Effector memory CD8-positive, alpha-beta T cell (primary cell): ENCODE data around the gene SCN8A.

Experiments
- ATAC-seq: fragments of 150-1000 bp; cut with Tn5 transposase; replicated peaks from 2 replicates; pipeline ENCODE4 v1.10.0; 2021; ENCODE audit warnings: mild to moderate bottlenecking, moderate library complexity
- DNase-seq, 3 experiments: peaks; one replicate each; pipeline ENCODE4 v3.0.0; 2021
- H3K27ac Mint-ChIP-seq, 2 donors: one replicate each; pipeline ENCODE4 v1.8.0; 2022; ENCODE audit warnings: mild to moderate bottlenecking in 2 of 2, mixed read lengths in 2 of 2, moderate library complexity in 2 of 2
- H3K27me3 Mint-ChIP-seq, 2 donors: one replicate each; pipeline ENCODE4 v1.8.0; 2022; ENCODE audit warnings: mixed read lengths in 2 of 2
- H3K36me3 Mint-ChIP-seq: one replicate; pipeline ENCODE4 v1.8.0; 2022; ENCODE audit warnings: mild to moderate bottlenecking, moderate library complexity, mixed read lengths; ENCODE audit not compliant: insufficient read depth
- H3K4me1 Mint-ChIP-seq, 2 donors: one replicate each; pipeline ENCODE4 v1.8.0; 2022; ENCODE audit warnings: low read depth in 2 of 2, mixed read lengths in 2 of 2
- H3K4me3 Mint-ChIP-seq, 2 donors: one replicate each; pipeline ENCODE4 v1.8.0; 2022; ENCODE audit warnings: mild to moderate bottlenecking in 2 of 2, mixed read lengths in 2 of 2, moderate library complexity in 2 of 2
- H3K9me3 Mint-ChIP-seq, 2 donors: one replicate each; pipeline ENCODE4 v1.8.0; 2022; ENCODE audit warnings: mixed read lengths in 2 of 2

Gene SCN8A

DNA sequence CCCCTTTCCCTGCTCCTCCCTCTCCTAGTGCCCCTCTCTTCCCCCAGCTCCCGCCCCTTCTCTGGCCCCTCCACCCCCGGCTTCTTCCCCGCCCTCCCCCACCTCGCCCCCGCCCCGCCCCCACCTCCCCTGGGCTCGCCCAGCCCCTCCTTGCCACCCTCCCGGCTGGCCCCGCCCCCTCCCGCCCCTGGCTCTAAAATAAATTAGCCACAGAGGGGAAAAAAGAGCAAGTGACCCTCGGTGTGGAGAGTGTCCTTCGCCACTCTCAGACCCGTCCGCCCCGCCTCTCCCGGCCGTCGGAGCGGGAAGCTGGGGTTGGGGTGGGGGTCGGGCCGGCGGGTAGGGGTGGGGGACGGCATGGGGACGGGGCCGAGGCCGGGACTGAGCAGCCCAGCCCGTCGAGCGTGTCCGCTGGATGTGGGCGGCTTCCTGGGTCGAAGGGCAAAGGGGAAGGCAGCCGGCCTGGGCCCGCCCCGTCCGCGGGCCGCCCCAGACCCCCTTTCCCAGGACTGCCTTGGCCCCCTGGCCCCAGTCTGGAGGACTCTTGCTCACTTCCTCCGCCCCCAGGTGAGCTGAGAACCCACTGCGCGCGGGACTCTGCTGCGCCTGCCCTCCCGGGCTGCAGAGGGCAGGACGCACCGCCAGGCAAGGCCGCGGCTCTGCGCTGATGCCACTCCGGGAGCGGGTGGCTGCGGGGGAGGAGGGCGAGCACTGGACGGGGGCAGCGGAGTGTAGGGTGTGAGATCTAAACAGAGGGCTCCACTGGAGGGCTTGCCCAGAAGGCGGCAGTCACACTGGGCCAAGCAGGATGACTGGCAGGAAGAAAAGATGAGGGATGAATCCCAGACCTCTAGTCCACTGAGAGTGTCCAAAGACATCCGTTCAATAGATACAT is 258.1 kb downstream of the SCN8A start:
- ATAC-seq (no peak), DNase-seq (no peak)
- Mint-ChIP-seq H3K9me3 (no peaks in the 10 kb centered on the region), H3K27ac (no peak overlapping the region), H3K4me1 (peaks cover 5 to 13% of the 10 kb centered on the region in 2 donors), H3K27me3 (peaks cover 46 to 72% of the 10 kb centered on the region in 2 donors), H3K36me3 (no peaks in the 10 kb centered on the region), H3K4me3 (no peak overlapping the region)

DNA sequence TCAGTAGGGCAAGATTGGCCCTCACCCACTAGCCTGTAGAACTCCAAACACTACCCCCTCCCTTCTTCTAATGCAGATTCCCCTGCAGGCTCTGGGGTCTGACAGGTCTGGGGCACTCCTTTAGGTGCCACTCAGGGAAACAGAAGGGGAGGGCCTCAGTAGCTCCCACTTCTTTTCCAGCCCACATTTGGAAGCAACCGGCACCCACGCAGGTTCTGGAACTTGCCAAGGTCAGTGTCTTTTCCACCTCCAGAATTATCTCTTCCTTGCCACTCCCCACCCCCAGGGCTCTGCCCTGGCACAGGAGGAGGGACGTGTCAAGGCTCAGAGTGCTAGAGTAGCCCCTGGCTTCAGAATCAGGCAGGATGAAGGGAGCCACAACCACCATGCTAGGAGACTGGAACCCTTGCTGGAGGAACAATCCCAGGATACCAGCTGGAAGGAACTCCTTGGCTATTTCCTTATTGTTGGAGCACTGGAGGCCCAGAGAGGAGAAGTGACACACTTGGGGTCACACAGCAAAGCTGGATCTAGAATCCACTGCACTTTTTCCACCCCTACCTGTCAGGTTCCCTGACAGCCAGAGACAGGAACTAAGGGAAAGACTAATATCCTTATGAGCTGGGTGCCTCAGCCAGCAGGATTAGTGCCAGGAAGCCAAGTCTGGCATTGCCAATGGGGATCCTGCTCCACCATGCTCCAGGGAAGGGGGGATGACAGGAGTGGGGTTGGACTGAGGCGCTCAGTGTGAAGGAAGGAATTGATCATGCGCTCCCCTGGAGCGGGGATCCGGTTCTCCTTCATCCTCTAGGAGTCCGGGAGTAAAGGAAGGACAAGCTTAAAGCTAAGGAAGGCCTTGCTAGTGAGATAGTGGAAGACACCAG is 259.3 kb downstream of the SCN8A start:
- no peak overlapping the region for H3K4me3 Mint-ChIP-seq

GRCh38 chr12:51850965-51851299 is 259.9 kb downstream of the SCN8A start:
- Mint-ChIP-seq H3K36me3 (no peaks in the 10 kb centered on the region), H3K4me3 (no peak overlapping the region), H3K4me1 (peaks cover 5 to 12% of the 10 kb centered on the region in 2 donors), H3K27me3 (peaks cover 32 to 61% of the 10 kb centered on the region in 2 donors), H3K27ac (no peak overlapping the region), H3K9me3 (no peaks in the 10 kb centered on the region)
- no peak for ATAC-seq
- no peak for DNase-seq

More for the DNA sequence above, 259.3 kb downstream of the SCN8A start:
- DNase-seq (no peak), ATAC-seq (no peak)
- peaks cover 34 to 64% of the 10 kb centered on the region in 2 donors for H3K27me3 Mint-ChIP-seq
- H3K9me3 Mint-ChIP-seq, result no peaks in the 10 kb centered on the region
- H3K27ac Mint-ChIP-seq, result no peak overlapping the region
- no peaks in the 10 kb centered on the region for H3K36me3 Mint-ChIP-seq
- peaks cover 5 to 13% of the 10 kb centered on the region in 2 donors for H3K4me1 Mint-ChIP-seq

GRCh38 chr12:51851413-51852124 is 260.5 kb downstream of the SCN8A start:
- Mint-ChIP-seq H3K9me3 (no peaks in the 10 kb centered on the region), H3K4me3 (no peak overlapping the region), H3K36me3 (no peaks in the 10 kb centered on the region), H3K4me1 (peaks cover 5 to 10% of the 10 kb centered on the region in 2 donors), H3K27me3 (peaks cover 32 to 61% of the 10 kb centered on the region in 2 donors), H3K27ac (no peak overlapping the region)
- no peak for DNase-seq
- ATAC-seq, result no peak

GRCh38 chr12:51852404-51853137 is 261.5 kb downstream of the SCN8A start:
- H3K27me3 Mint-ChIP-seq, result peaks cover 38 to 69% of the 10 kb centered on the region in 2 donors
- no peak overlapping the region for H3K27ac Mint-ChIP-seq
- H3K4me3 Mint-ChIP-seq, result no peak overlapping the region
- DNase-seq (no peak), ATAC-seq (no peak)
- H3K9me3 Mint-ChIP-seq, result no peaks in the 10 kb centered on the region
- peaks cover 5 to 8% of the 10 kb centered on the region in 2 donors for H3K4me1 Mint-ChIP-seq
- no peaks in the 10 kb centered on the region for H3K36me3 Mint-ChIP-seq

- H3K27me3 Mint-ChIP-seq, result peaks cover 51 to 72% of the 10 kb centered on the region in 2 donors
- H3K4me3 Mint-ChIP-seq, result no peak overlapping the region
These were observed 264.8 kb downstream of the SCN8A start for GRCh38 chr12:51855586-51856428.

GRCh38 chr12:51860986-51861385 is 270.0 kb downstream of the SCN8A start:
- no peaks in the 10 kb centered on the region for H3K36me3 Mint-ChIP-seq
- peaks cover 0 to 5% of the 10 kb centered on the region in 2 donors for H3K4me1 Mint-ChIP-seq
- DNase-seq (no peak), ATAC-seq (no peak)
- H3K27ac Mint-ChIP-seq, result no peak overlapping the region
- H3K4me3 Mint-ChIP-seq, result no peak overlapping the region
- H3K9me3 Mint-ChIP-seq, result no peaks in the 10 kb centered on the region
- H3K27me3 Mint-ChIP-seq, result peaks cover 71 to 83% of the 10 kb centered on the region in 2 donors

More at GRCh38 chr12:51855586-51856428, 264.8 kb downstream of the SCN8A start:
- no peak for ATAC-seq
- Mint-ChIP-seq H3K9me3 (no peaks in the 10 kb centered on the region), H3K27ac (no peak overlapping the region), H3K36me3 (no peaks in the 10 kb centered on the region), H3K4me1 (peaks cover 5 to 6% of the 10 kb centered on the region in 2 donors)
- DNase-seq, result no peak
